Measurements from ENCODE around the gene INPP1. TPM values are rescaled to one million over a fixed set of nuclear protein-coding genes. Genes with fewer than 3 reads are reported as not detected.
"Not testable (repeated sequence)": the region's sequence is repeated elsewhere in the genome, so short reads cannot be mapped to it uniquely, and the experiment has no call there.

The INPP1 gene
- total RNA-seq, 1 experiment from 2014 or later = 23.1 TPM

DNA sequence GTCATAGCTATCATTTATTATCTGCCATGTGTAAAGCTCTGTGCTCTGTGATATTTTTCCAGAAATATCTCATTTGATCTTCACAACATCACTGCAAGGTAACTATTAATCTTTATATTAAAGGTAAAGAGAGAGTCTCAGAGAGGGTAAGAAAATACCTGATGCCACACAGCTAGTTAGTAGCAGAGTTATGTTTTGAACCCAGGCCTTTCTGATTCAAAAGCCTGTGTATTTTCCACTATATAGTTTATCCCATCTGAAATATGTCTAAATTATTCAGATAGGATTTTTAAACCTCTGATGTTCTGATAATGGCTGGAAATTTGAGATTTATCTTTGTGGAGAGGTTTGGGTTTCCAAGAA, 10.1 kb downstream of the INPP1 start:
- BruUV-seq (replicated peaks) = no TSS peak
- TF ChIP-seq, protein P1, sequence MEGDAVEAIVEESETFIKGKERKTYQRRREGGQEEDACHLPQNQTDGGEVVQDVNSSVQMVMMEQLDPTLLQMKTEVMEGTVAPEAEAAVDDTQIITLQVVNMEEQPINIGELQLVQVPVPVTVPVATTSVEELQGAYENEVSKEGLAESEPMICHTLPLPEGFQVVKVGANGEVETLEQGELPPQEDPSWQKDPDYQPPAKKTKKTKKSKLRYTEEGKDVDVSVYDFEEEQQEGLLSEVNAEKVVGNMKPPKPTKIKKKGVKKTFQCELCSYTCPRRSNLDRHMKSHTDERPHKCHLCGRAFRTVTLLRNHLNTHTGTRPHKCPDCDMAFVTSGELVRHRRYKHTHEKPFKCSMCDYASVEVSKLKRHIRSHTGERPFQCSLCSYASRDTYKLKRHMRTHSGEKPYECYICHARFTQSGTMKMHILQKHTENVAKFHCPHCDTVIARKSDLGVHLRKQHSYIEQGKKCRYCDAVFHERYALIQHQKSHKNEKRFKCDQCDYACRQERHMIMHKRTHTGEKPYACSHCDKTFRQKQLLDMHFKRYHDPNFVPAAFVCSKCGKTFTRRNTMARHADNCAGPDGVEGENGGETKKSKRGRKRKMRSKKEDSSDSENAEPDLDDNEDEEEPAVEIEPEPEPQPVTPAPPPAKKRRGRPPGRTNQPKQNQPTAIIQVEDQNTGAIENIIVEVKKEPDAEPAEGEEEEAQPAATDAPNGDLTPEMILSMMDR (IDR thresholded peaks at IDR 0.05; ENCODE audit: unreplicated experiment) = no peak
- H3K4me1 Mint-ChIP-seq (ENCODE audit: low read depth, unreplicated experiment) = peaks cover 25% of the 10 kb centered on the region
- no peak for DNase-seq
- no peak overlapping the region for H3K4me3 Mint-ChIP-seq (ENCODE audit: low read depth, unreplicated experiment)
- H3K9me3 Mint-ChIP-seq (ENCODE audit: low read depth, unreplicated experiment) = no peaks in the 10 kb centered on the region
- intact Hi-C loops (cut with micrococcal nuclease; ENCODE audit: unreplicated experiment) = no loop called here
- CTCF ChIA-PET = no interaction called here
- no peak overlapping the region for H3K27ac Mint-ChIP-seq (ENCODE audit: unreplicated experiment)
- no peaks in the 10 kb centered on the region for H3K27me3 Mint-ChIP-seq (ENCODE audit: unreplicated experiment)
- H3K36me3 Mint-ChIP-seq (ENCODE audit: insufficient read depth, unreplicated experiment) = peaks cover 4% of the 10 kb centered on the region

DNA sequence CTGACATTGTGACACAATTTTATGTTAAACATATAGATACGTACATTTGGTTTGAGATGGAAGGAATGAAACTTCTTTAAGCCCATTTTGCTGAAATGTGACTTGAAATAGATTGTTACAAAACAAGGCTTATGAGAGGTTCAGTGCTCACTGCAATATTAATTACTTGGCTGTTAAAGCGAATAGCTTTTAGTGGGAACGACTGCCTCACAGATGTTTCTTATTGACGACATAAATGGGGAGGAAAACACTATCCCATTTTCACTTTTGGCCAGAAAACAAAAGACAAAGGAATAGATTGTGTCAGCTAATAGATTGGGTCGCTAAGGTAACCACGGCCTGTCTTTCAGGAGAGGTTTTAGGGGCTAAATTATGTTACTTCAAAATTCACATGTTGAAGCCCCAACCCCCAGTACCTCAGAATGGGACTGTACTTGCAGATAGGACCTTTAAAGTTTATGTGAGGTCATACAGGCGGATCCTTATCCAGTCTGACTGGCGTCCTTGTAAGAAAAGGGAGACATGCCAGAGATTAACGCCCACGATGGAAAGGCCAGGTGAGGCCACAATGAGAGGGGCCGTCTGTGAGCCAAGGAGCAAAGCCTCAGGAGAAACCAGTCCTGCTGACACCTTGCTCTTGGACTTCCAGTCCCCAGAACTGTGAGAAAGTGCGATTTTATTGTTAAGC, 10.8 kb downstream of the INPP1 start:
- Mint-ChIP-seq H3K27me3 (ENCODE audit: unreplicated experiment) (no peaks in the 10 kb centered on the region), H3K4me1 (ENCODE audit: low read depth, unreplicated experiment) (peaks cover 25% of the 10 kb centered on the region), H3K27ac (ENCODE audit: unreplicated experiment) (no peak overlapping the region), H3K36me3 (ENCODE audit: insufficient read depth, unreplicated experiment) (peaks cover 4% of the 10 kb centered on the region), H3K9me3 (ENCODE audit: low read depth, unreplicated experiment) (no peaks in the 10 kb centered on the region), H3K4me3 (ENCODE audit: low read depth, unreplicated experiment) (no peak overlapping the region)
- CTCF ChIA-PET = no interaction called here
- intact Hi-C loops (cut with micrococcal nuclease; ENCODE audit: unreplicated experiment) = no loop called here
- DNase-seq = no peak
- TF ChIP-seq, protein P1 (IDR thresholded peaks at IDR 0.05; ENCODE audit: unreplicated experiment) = no peak
- no TSS peak for BruUV-seq (replicated peaks)

DNA sequence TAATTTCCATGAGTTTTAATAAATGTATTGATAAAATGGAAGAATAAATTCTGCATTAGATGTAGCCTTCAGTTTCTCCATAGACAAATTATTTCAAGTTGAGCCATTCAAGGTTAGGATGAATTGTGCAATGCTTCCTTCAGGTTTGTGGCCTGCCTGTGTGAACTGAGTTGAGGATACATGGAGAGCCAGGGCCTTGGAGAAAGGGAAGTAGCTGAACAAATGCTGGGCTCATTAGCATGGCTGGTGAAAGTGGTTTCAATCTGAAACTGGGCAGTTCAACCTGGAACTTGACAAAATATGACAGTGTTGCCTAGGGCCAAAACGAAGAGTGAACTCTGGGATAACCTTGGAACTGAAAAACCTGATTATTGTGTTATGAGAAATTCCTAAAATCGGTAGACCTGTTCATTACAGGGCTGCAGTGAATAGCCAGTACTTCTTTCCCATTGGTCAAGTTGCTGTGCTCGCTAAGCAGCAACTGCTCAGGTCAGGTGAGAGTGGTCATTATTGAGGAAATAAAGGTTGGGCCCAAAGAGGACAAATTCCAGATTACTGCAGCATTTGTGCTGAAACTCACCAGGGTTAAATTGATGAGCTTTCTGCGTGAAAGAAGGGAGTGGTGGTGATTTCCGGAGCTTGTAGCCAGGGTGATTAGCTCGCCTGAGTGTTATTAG, 12.7 kb downstream of the INPP1 start:
- TF ChIP-seq, protein P1 (IDR thresholded peaks at IDR 0.05; ENCODE audit: unreplicated experiment) = no peak
- Mint-ChIP-seq H3K27ac (ENCODE audit: unreplicated experiment) (peak overlapping the region; percentile 81), H3K9me3 (ENCODE audit: low read depth, unreplicated experiment) (no peaks in the 10 kb centered on the region), H3K27me3 (ENCODE audit: unreplicated experiment) (no peaks in the 10 kb centered on the region), H3K4me3 (ENCODE audit: low read depth, unreplicated experiment) (peak overlapping the region; percentile 66), H3K4me1 (ENCODE audit: low read depth, unreplicated experiment) (peaks cover 34% of the 10 kb centered on the region), H3K36me3 (ENCODE audit: insufficient read depth, unreplicated experiment) (peaks cover 4% of the 10 kb centered on the region)
- peak; percentile 8 for DNase-seq
- intact Hi-C loops (cut with micrococcal nuclease; ENCODE audit: unreplicated experiment) = no loop called here
- BruUV-seq (replicated peaks) = no TSS peak
- CTCF ChIA-PET = interaction anchor here (1.4 kb wide), 2 partner anchors 11 to 37 kb away, joined by 5 to 6 read pairs; partner anchors contain the start of gene HIBCH

DNA sequence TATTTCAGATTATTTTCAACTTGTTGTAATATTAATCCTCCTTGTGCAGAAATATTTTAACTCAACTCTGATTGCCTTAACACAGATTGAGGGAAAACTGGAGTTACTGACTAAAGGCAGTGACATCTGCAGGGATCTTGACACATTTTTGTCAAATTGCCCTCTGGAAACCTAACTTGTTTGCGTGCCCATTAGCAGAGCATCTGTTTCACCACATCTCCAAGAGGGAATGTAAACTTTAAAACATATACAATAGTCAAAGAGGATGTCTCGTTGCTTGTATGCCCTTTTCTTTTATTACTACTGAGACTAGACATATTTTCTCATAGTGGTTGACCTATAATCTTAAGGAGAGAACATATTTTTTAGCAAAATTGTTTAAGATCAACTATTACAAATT, 14.2 kb downstream of the INPP1 start:
- Mint-ChIP-seq H3K4me3 (ENCODE audit: low read depth, unreplicated experiment) (no peak overlapping the region), H3K4me1 (ENCODE audit: low read depth, unreplicated experiment) (peaks cover 23% of the 10 kb centered on the region), H3K27ac (ENCODE audit: unreplicated experiment) (no peak overlapping the region), H3K9me3 (ENCODE audit: low read depth, unreplicated experiment) (no peaks in the 10 kb centered on the region), H3K36me3 (ENCODE audit: insufficient read depth, unreplicated experiment) (peaks cover 2% of the 10 kb centered on the region), H3K27me3 (ENCODE audit: unreplicated experiment) (no peaks in the 10 kb centered on the region)
- TF ChIP-seq, protein P1 (IDR thresholded peaks at IDR 0.05; ENCODE audit: unreplicated experiment) = no peak
- BruUV-seq (replicated peaks) = no TSS peak
- intact Hi-C loops (cut with micrococcal nuclease; ENCODE audit: unreplicated experiment) = no loop called here
- CTCF ChIA-PET = interaction anchor here (0.7 kb wide), 1 partner anchor 314 kb away, joined by 6 read pairs; no protein-coding TSS in a partner anchor
- DNase-seq = no peak

DNA sequence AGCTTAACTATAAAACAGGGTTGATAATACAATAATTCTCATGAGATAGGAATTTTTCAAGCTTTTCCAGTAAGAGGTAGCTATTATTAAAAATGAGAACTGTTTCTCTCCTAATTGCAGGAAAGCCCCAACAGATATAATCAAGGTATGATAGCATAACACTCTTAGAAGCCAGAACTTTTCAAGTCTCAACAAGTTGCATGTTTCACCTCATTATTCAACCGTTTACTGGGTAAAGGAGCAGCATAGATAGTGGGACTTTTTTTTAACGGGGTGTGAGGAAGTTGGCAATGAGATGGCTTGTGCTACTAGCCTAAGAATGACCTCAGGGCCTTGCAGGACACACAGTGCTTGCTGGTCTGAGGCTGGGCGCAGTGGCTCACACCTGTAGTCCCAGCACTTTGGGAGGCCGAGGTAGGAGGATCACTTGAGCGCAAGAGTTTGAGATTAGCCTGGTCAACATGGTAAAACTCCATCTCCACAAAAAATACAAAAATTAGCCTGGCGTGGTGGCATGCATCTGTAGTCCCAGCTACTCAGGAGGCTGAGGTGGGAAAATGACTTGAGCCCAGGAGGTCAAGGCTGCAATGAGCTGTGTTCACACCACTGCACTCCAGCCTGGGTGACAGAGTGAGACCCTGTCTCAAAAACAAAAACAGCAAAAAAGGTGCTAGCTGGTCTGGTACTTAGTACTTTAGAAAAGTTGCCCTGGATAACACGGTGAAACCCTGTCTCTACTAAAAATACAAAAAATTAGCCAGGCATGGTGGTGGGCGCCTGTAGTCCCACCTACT, 15.5 kb downstream of the INPP1 start:
- DNase-seq; H3K9me3 Mint-ChIP-seq (ENCODE audit: low read depth, unreplicated experiment); H3K27ac Mint-ChIP-seq (ENCODE audit: unreplicated experiment); BruUV-seq (replicated peaks); intact Hi-C loops (cut with micrococcal nuclease; ENCODE audit: unreplicated experiment); H3K36me3 Mint-ChIP-seq (ENCODE audit: insufficient read depth, unreplicated experiment); H3K27me3 Mint-ChIP-seq (ENCODE audit: unreplicated experiment); H3K4me3 Mint-ChIP-seq (ENCODE audit: low read depth, unreplicated experiment): not testable (repeated sequence)
- H3K4me1 Mint-ChIP-seq (ENCODE audit: low read depth, unreplicated experiment) = peaks cover 17% of the 10 kb centered on the region
- CTCF ChIA-PET = interaction anchor here (0.7 kb wide), 1 partner anchor 305 kb away, joined by 7 read pairs; no protein-coding TSS in a partner anchor
